GM12801 (cell line): ENCODE results near the gene YARS1.

Experiments used
- TF ChIP-seq, protein P1 (sequence below): IDR thresholded peaks from one replicate; pipeline ENCODE4 v1.5.1; 2011; ENCODE audit warnings: control low read depth; ENCODE audit not compliant: insufficient read length; ENCODE audit errors: extremely low read depth

YARS1 gene

GRCh38 chr1:32859915-32860314 lies 42.8 kb upstream of the YARS1 start:
- TF ChIP-seq, protein P1, sequence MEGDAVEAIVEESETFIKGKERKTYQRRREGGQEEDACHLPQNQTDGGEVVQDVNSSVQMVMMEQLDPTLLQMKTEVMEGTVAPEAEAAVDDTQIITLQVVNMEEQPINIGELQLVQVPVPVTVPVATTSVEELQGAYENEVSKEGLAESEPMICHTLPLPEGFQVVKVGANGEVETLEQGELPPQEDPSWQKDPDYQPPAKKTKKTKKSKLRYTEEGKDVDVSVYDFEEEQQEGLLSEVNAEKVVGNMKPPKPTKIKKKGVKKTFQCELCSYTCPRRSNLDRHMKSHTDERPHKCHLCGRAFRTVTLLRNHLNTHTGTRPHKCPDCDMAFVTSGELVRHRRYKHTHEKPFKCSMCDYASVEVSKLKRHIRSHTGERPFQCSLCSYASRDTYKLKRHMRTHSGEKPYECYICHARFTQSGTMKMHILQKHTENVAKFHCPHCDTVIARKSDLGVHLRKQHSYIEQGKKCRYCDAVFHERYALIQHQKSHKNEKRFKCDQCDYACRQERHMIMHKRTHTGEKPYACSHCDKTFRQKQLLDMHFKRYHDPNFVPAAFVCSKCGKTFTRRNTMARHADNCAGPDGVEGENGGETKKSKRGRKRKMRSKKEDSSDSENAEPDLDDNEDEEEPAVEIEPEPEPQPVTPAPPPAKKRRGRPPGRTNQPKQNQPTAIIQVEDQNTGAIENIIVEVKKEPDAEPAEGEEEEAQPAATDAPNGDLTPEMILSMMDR = no peak

DNA sequence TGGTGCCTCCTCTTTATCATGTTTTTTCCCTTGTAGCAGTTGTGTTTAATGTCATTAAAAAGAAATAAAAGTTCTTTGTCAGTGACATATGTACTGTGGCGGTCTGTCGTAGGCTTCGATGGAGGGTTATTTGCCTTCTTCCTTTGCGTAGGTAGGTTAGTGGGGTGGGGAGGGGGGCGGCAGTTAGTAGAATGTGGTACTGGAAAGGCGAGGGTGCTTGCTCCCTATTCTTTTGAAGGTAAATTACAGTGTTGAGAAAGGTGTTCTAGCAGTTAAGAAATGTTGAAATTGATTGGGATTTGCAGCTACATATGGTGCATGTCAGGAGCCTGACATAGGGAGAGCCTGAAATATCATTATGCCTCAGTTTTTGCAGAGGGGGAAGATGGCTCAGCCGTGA lies 41.6 kb upstream of the YARS1 start:
- TF ChIP-seq, protein P1 = no peak

DNA sequence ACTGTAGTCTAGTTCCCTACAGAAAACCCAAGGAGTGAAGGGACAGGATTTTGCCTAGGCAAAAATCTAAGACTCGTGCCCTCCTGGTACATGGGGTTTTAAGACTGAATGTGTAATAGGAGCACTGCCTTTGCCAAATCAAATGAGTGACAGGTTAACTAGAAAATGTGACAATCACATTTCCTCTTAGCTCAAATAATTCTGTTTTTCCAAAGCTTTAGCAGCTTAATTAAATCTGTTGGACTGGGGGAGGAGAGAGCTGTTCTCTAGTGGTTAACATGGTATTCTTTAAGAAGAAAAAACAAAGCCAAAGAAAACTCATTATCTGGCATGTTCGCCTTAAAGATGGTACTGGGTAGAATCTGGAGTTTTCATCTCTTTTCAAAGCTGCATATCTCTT lies 41.0 kb upstream of the YARS1 start:
- TF ChIP-seq, protein P1 = no peak

DNA sequence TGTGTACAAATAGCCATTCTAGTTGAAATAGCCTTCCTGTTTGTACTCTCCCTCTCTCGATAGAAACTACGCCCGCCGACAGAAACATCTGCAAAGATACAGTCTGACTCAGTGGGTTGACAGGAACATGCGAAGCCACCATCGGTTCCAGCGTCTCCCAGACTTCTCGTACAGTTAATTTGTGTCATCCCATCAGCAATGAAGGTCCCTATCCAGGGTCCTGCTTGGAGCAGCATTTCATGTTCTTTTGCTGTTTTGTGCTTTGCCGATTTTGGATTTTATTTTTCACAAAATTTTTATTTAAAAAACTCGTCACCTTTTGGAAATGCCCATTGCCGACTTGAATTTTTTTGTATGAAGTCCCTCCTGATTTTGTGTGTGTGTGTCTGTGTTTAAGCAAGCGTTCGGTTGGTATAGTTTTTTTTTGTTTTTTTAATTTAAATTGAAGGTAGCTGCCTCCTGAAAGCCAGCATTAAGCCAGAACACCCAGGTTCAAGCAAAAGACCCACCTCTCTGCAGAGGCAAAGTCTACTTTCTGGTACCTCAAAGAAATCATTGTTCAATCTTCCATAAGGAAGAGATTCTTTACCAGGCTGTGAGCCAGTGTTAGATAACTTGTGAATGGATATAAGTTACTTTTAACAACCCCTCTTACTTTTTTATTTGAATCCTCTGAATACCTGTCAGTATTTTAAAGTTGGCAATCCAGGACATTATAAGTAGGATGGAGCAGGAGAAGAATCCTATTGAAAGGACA lies 38.9 kb upstream of the YARS1 start:
- TF ChIP-seq, protein P1 = no peak

DNA sequence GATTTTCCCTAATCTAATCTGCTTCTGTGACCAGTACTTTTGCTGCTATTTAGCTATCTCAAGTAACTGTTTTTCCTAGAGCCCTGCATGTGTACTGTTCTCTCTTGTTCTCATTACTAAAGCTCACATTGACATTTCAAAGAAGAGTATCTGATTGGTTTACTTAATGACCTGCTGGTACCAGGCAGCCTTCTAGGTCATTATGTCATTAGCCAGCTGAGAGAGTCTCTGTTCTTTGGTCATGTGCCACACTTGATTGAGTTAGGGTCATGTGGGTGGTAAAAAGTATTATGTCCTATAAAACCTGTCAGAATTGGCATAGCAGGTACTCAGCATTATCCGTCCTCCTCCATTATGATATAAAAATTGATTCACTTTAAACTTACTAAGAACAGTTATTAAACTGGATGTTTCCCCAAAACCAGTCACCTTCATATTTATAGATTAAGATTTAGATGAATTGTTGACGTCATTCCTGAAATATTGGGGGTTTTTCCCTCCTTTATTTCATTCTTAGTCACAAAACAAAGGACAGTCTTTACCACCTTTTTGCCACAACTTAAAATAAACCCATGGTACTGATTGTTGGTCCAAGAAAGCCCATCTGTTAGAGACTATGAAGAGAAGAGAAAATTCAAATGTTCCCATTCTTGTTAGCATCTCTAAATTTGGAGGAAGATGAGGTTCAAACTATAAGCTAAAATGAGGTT lies 31.4 kb upstream of the YARS1 start:
- TF ChIP-seq, protein P1 = no peak

DNA sequence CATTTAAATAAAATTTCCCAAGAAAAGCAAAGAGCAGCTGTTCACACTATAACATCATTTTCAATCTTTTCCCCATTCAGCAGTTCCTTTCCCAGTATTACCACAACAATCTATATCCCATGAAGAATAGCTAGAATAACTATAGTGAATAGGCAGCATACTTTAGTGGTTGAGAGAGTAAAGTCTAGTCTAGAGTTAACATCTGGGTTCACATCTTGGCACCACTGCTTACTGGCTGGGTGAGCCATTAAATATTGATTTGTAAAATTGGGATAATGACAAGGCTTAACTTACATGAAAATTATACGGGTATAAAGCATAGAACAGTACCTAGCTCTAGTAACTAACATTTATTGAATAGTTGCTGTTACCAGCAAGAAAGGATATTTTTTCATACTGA lies 14.7 kb upstream of the YARS1 start:
- TF ChIP-seq, protein P1 = no peak

- TF ChIP-seq, protein P1 = no peak
These were observed 13.1 kb upstream of the YARS1 start for GRCh38 chr1:32830092-32830852.
